Heart left ventricle (tissue), 13 donors: Measurements from ENCODE around the gene GALNT12.

ENCODE experiments used
- POLR2A ChIP-seq, 2 donors: fragments of 450-650 bp; IDR thresholded peaks; one replicate each; pipeline ENCODE4 v1.6.1; 2017; ENCODE audit warnings: antibody characterized with exemption in 2 of 2, mild to moderate bottlenecking in 2 of 2, moderate library complexity in 2 of 2
- TF ChIP-seq, protein P1 (sequence below), 12 donors: fragments of 200-600 bp; sonication (generic) in 4 of 12; IDR thresholded peaks; one replicate each; pipeline versions ENCODE4 v1.5.0 to v1.8.0; 2018 to 2022; ENCODE audit warnings: antibody characterized with exemption in 12 of 12, mild to moderate bottlenecking in 5 of 12
- donor health status: ischemic (EF 13 %, LVEDD 7.1; RV severe dilation, severe dysfunction).
- donor health status: DM: no; HTN: yes; CAD: no.
- donor health status: DM: no; HTN: no; CAD: no.
- donor health status: ischemic (EF 25% LVEDD 6.9; RV normal size, moderate dysfunction).
- donor health status: ischemic (EF 25% LVEDD 5.7; RV mildly dilated, moderate dysfunction).
- donor health status: ischemic (EF 35%, LVEDD 5.7; RV mildly dilated, moderate dysfunction).
- donor health status: nonischemic (EF 11% LVEDD 7.7; RV severe dilation, severe dysfunction).
- donor health status: DM: yes; HTN: yes; CAD: no.
- donor health status: PGD.
- donor health status: ischemic (EF 29% LVEDD 5.4; RV normal size, mild dysfunction).
- donor health status: nonischemic (EF 23%, LVEDD 6.1; RV moderate dilation, normal function).

DNA sequence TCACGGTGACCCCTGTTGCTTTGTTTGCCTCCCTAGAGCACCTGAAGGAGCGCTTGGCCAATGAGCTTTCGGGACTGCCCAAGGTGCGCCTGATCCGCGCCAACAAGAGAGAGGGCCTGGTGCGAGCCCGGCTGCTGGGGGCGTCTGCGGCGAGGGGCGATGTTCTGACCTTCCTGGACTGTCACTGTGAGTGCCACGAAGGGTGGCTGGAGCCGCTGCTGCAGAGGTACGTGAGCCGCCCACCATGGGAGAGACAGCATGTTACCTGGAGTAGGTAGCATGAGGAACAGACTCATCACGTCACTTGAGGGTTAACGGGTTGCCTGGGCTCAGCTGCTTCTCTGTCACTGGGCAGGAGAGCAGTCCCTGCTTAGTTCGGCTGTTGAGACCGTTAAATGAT, 19.2 kb downstream of the GALNT12 start:
- TF ChIP-seq, protein P1, sequence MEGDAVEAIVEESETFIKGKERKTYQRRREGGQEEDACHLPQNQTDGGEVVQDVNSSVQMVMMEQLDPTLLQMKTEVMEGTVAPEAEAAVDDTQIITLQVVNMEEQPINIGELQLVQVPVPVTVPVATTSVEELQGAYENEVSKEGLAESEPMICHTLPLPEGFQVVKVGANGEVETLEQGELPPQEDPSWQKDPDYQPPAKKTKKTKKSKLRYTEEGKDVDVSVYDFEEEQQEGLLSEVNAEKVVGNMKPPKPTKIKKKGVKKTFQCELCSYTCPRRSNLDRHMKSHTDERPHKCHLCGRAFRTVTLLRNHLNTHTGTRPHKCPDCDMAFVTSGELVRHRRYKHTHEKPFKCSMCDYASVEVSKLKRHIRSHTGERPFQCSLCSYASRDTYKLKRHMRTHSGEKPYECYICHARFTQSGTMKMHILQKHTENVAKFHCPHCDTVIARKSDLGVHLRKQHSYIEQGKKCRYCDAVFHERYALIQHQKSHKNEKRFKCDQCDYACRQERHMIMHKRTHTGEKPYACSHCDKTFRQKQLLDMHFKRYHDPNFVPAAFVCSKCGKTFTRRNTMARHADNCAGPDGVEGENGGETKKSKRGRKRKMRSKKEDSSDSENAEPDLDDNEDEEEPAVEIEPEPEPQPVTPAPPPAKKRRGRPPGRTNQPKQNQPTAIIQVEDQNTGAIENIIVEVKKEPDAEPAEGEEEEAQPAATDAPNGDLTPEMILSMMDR (IDR thresholded peaks at IDR 0.05) = no peak
- no peak for TF ChIP-seq POLR2A (IDR thresholded peaks at IDR 0.05)
